ENCODE data around the gene CXorf58.

GRCh38 chrX:23871905-23872546 is 35.8 kb upstream of the CXorf58 start:
- TF ChIP-seq CTCF (IDR thresholded peaks at IDR 0.05 in 8 of 11, conservative IDR thresholded peaks at IDR 0.05 in 3 of 11) = no peak
- no peak for TF ChIP-seq POLR2A (IDR thresholded peaks at IDR 0.05)

Data from spleen (tissue), 7 donors.